RWPE2 (cell line): Measurements from ENCODE around the gene TENM4.

Source experiments
- ATAC-seq: fragments of 200-7000 bp; cut with Tn5 transposase; 3 replicates; pipeline ENCODE4 v1.9.1; 2021; ENCODE audit warnings: low read depth
- DNase-seq: peaks from one replicate; pipeline ENCODE4 v3.0.0-alpha.2; 2020; ENCODE audit warnings: low spot score
- H3K27ac ChIP-seq: fragments of 450-650 bp; 2 replicates; pipeline ENCODE4 v1.5.1; 2017; ENCODE audit warnings: mild to moderate bottlenecking; ENCODE audit not compliant: poor library complexity, severe bottlenecking
- H3K27me3 ChIP-seq: fragments of 250-450 bp; sonication (Bioruptor Pico); 2 replicates; pipeline ENCODE4 v1.5.1; 2021; ENCODE audit warnings: mild to moderate bottlenecking, moderate library complexity; ENCODE audit not compliant: insufficient read depth, poor library complexity, severe bottlenecking
- H3K36me3 ChIP-seq: fragments of 250-450 bp; sonication (Bioruptor Pico); 2 replicates; pipeline ENCODE4 v1.5.1; 2020; ENCODE audit warnings: low read depth, mild to moderate bottlenecking, moderate library complexity
- H3K4me1 ChIP-seq: fragments of 250-450 bp; sonication (Bioruptor Pico); 2 replicates; pipeline ENCODE4 v1.5.1; 2021; ENCODE audit warnings: mild to moderate bottlenecking, moderate library complexity; ENCODE audit not compliant: insufficient read depth, poor library complexity, severe bottlenecking
- H3K4me3 ChIP-seq: fragments of 250-450 bp; sonication (Bioruptor Pico); 2 replicates; pipeline ENCODE4 v1.5.1; 2021; ENCODE audit warnings: mild to moderate bottlenecking, moderate library complexity; ENCODE audit not compliant: severe bottlenecking
- H3K9me3 ChIP-seq: fragments of 250-450 bp; sonication (Bioruptor Pico); 2 replicates; pipeline ENCODE4 v1.5.1; 2021; ENCODE audit warnings: mild to moderate bottlenecking, moderate library complexity; ENCODE audit not compliant: severe bottlenecking
- TF ChIP-seq, protein P1 (sequence below): fragments of 450-650 bp; IDR thresholded peaks from one replicate; pipeline ENCODE4 v1.5.1; 2017; ENCODE audit warnings: mild to moderate bottlenecking, moderate library complexity; ENCODE audit not compliant: poor library complexity, severe bottlenecking

Gene TENM4

DNA sequence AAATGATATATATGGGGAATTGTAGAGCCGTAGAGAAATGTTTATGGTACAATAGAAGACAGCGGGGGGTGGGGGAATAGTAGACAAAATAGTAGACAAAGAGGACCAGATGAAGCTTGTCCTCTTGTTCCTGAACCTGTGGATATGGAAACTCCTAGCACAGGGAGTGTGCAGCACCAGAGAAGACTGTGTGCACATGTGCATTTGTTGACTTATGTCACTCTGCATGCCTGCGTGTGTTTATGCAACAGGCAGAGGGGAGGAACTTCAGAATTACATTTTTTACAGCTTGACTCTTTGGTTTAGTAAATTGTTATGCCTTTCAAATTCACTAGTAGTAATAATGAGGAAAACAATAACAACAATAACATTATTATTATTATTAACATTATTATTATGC, 36.0 kb downstream of the TENM4 start:
- peaks cover 10% of the 10 kb centered on the region for H3K4me1 ChIP-seq
- H3K27me3 ChIP-seq, result no peaks in the 10 kb centered on the region
- H3K4me3 ChIP-seq, result no peak overlapping the region
- TF ChIP-seq, protein P1, sequence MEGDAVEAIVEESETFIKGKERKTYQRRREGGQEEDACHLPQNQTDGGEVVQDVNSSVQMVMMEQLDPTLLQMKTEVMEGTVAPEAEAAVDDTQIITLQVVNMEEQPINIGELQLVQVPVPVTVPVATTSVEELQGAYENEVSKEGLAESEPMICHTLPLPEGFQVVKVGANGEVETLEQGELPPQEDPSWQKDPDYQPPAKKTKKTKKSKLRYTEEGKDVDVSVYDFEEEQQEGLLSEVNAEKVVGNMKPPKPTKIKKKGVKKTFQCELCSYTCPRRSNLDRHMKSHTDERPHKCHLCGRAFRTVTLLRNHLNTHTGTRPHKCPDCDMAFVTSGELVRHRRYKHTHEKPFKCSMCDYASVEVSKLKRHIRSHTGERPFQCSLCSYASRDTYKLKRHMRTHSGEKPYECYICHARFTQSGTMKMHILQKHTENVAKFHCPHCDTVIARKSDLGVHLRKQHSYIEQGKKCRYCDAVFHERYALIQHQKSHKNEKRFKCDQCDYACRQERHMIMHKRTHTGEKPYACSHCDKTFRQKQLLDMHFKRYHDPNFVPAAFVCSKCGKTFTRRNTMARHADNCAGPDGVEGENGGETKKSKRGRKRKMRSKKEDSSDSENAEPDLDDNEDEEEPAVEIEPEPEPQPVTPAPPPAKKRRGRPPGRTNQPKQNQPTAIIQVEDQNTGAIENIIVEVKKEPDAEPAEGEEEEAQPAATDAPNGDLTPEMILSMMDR, result no peak
- H3K9me3 ChIP-seq, result no peaks in the 10 kb centered on the region
- DNase-seq (no peak), ATAC-seq (no peak)
- H3K36me3 ChIP-seq, result no peaks in the 10 kb centered on the region
- no peak overlapping the region for H3K27ac ChIP-seq

DNA sequence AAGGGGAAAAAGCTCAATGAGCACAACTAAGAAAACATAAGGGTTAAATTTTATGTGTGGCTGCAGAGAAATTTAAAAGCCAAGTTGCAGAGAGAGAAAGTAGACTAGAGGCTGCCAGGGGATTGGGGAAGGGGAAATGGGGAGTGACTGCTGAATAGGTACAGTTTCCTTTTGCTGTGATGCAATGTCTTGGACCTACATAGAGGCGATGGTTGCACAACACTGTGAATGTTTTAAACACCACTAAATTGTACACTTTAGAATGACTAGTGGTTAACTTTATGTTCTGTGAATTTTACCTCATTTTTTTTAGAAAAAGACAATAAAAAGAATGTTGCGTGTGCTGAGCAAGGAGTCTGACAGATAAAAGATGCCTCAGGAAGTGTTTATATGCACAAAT, 36.5 kb downstream of the TENM4 start:
- Histone ChIP-seq H3K4me3 (no peak overlapping the region), H3K36me3 (no peaks in the 10 kb centered on the region), H3K9me3 (no peaks in the 10 kb centered on the region), H3K27me3 (no peaks in the 10 kb centered on the region), H3K27ac (no peak overlapping the region), H3K4me1 (peaks cover 10% of the 10 kb centered on the region)
- DNase-seq (no peak), ATAC-seq (peak; percentile 58; the same call in 1 of the 3 replicates)
- TF ChIP-seq, protein P1, result no peak

DNA sequence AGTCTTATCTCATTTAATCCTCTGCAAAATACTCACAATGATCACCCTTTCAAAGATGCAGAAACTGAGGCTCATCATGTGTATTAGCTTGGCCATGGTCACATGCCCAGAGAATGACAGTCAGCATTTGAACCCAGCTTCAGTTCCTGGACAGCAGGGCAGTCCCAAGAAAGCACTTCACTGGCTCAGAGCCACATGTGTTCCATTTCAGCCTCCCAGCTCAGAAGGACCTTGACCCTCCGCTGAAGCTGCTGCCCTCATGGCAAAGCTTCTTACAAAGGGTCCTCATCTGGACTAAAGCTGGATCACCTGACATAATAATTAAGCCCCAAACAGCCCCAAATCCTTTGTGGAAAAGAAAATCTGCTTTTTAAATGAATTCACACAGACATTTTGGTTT, 37.0 kb downstream of the TENM4 start:
- TF ChIP-seq, protein P1, result no peak
- Histone ChIP-seq H3K4me3 (no peak overlapping the region), H3K27me3 (no peaks in the 10 kb centered on the region), H3K36me3 (no peaks in the 10 kb centered on the region), H3K27ac (no peak overlapping the region), H3K4me1 (peaks cover 10% of the 10 kb centered on the region), H3K9me3 (no peaks in the 10 kb centered on the region)
- ATAC-seq (no peak), DNase-seq (no peak)

DNA sequence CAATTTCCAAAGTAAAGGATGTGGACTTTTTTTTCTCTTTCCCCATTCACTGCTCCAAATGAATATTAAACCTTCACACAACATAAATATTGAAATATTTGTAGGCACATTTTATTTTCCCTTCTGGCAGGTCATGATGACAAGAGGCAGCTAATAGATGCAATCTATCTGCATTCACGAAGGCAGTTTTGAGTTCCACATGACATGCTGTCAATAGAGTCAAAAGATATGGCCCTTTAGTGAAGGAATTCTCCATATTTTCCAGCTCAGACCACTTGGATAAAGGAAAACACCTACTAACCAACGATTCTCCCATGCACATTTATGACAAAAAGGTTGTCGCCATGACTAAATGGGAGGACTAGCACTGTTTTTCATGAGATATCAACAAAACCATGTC, 37.9 kb downstream of the TENM4 start:
- DNase-seq (no peak), ATAC-seq (no peak)
- Histone ChIP-seq H3K9me3 (no peaks in the 10 kb centered on the region), H3K27ac (no peak overlapping the region), H3K4me1 (peaks cover 10% of the 10 kb centered on the region), H3K36me3 (no peaks in the 10 kb centered on the region), H3K4me3 (no peak overlapping the region), H3K27me3 (no peaks in the 10 kb centered on the region)
- TF ChIP-seq, protein P1, result no peak

DNA sequence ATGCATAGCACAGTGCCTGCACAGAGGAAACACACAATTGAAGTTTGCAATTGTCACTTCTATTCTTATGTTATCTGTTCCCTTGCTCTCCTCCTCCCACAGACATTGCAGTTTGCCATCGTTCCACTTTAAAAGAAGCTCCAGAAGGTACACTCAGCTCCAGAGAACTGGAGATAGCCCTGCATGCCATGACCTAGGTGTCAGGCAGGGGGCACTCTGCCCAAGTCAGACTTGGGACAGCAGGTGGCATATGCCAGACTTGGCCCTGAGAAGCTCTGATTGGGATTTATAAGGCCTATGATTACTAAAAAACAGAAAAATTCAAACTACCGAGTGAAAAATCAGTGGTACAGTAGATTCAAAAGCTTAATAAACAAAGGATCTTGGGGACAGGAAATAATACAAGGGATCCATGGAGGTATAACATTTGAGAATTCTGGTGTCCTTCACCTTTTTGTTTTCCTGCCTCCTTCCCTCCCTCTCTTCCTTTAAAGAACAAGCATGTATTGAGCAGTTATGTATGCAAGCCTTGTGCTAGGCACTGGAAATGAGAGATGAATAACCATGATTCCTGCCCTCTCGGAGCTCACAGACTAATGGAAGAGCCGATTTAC, 40.0 kb downstream of the TENM4 start:
- Histone ChIP-seq H3K4me3 (no peak overlapping the region), H3K36me3 (no peaks in the 10 kb centered on the region), H3K4me1 (peaks cover 13% of the 10 kb centered on the region), H3K27me3 (no peaks in the 10 kb centered on the region), H3K27ac (no peak overlapping the region), H3K9me3 (no peaks in the 10 kb centered on the region)
- DNase-seq, result no peak
- ATAC-seq, result peak; percentile 83
- TF ChIP-seq, protein P1, result peak; percentile 77
